Fibroblast of skin of abdomen (primary cell): ENCODE data around the gene RPP21. TPM values are rescaled to one million over a fixed set of nuclear protein-coding genes. Genes with fewer than 3 reads are reported as not detected.
A peak's percentile ranks its signal among the peaks of the same experiment; 100 is the strongest.

ENCODE experiments used
- DNase-seq: peaks from one replicate; pipeline ENCODE4 v3.0.0-alpha.2; 2013
- polyA plus RNA-seq, 2 experiments: library from polyadenylated mRNA; unstranded; fragments of 120-200 nt; gene quantifications; one replicate each; pipeline ENCODE4 v1.2.1, GENCODE V29; 2013; ENCODE audit not compliant: insufficient read length in 2 of 2

RPP21 gene
- 43.8 TPM for polyA plus RNA-seq (2013, experiment 1 of 2; ENCODE audit: insufficient read length)
- 45.4 TPM for polyA plus RNA-seq (2013, experiment 2 of 2; ENCODE audit: insufficient read length)

- DNase-seq: peak; percentile 71
Measured at GRCh38 chr6:30344868-30345671, at the start of gene RPP21. RPP21 (plus strand) TSS chr6:30345156; CDS start chr6:30345172, 16 bp downstream.

DNA sequence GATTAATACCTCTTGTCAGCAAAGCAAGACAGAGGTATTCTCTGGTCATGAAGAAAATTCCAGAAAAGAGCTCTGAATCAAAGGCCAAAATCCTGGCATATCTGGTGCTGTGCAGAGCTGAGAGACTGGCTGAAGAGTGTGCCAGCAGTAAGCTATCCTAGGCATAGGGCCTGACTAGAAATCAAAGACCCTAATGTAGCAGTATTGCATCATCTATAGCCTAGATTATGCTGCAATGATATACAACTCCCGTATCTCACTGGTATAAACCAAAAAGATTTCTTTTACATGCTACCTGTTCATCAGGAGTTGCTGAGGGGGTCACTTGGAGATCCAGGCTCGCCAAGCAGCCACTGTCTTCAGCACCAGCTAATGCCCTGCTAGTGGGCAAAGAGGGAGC is 49.1 kb upstream of the RPP21 start:
- DNase-seq: no peak

- no peak for DNase-seq
Measured at GRCh38 chr6:30304002-30304401, 41.0 kb upstream of the RPP21 start.

DNA sequence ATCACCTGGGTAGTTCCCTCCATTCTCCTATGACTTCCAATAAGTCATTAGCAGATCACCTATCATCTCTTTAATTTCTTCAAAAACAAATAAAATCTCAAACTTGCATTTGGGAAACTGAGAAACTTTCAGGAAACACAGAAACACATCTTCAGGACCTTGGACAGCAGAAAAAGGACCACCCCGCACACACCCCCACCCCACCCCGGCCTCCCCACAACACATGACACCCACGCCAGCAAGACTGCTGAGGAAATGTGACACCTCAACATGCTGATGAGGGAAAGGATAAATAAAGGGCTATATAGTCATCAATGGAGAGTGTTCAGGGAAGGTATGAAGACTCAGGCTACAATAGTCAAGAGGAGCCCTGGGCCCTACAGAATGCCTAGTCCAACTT is 33.9 kb upstream of the RPP21 start:
- DNase-seq: no peak

- DNase-seq: no peak
Measured at GRCh38 chr6:30311671-30312070, 33.3 kb upstream of the RPP21 start.

DNA sequence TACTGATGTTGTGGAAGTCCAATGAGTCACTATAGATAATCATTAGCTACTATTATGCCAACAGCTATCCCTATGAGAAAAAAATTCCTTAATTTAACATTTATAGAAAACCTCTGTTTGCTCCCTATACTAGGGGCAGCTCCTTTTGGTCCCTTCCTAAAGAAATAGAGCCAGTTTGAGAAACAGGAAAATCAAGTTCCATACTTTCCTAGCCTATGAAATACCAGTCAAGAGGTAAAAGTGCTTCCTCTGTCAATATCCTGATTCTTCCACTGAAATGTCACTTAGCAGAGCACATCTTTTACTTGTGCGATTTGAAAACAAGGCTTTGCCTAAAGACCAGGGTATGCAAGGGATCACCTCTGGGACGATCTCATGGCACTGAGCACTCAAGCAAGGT is 32.7 kb upstream of the RPP21 start:
- DNase-seq: no peak

DNA sequence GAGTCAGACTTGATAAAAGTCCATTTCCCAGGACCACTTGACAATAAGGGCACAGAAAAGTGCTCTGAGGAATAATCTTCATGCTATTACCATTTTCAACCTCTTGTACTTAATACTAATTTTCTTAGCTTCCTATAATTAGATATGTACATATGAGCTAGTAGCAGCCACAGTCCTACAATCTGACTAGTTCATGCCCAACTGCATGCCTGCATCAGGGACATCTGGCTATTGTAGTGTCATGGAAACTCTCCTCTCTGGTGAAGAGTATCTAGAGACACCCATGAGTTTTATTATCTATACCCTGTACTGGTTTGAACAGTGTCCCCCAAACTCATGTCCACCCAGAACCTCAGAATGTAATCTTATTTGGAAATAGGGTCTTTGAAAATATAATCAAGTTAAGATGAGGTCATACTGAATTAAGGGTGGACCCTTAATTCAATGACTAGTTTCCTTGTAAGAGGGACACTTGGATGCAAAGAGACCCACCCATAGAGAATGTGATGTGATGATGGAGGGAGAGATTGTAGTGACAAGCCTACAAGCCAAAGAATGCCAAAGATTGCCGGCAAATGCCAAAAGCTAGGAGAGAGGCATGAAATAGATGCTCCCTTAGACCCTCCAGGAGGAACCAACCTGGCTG is 32.2 kb upstream of the RPP21 start:
- no peak for DNase-seq

- DNase-seq: no peak
Measured at GRCh38 chr6:30315156-30315555, 29.8 kb upstream of the RPP21 start.

DNA sequence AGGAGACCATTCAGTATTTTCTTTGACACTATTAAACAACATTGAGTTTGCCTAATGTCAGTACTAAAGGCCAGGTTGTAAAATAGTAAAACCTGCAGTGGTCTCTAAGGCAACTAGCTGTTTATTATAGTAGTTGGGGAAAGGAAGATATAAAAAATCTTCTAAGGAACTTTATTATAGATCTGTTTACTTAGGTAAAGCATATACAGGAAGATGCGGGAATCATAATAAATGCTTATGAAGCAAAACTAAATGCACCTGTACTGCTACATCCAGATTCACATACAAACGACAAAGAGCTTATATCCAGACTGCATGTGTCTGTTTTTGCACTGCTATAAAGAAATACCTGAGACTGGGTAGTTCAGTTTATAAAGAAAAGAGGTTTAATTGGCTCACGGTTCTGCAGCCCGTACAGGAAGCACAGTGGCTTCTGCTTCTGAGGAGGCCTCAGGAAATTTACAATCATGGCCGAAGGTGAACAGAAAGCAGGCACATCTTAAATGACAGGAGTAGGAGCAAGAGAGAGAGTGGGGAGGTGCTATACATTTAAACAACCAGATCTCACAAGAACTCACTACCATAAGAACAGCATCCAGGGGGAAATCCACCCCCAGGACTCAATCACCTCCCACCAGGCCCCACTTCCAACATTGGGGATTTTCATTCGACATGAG is 26.9 kb upstream of the RPP21 start:
- no peak for DNase-seq

GRCh38 chr6:30319146-30319835 is 25.7 kb upstream of the RPP21 start:
- no peak for DNase-seq

- DNase-seq: peak; percentile 44
Measured at GRCh38 chr6:30321692-30322388, 23.1 kb upstream of the RPP21 start.

GRCh38 chr6:30322527-30323501 is 22.1 kb upstream of the RPP21 start:
- DNase-seq: peak; percentile 62

GRCh38 chr6:30323806-30324205 is 21.1 kb upstream of the RPP21 start:
- DNase-seq: peak; percentile 4

DNA sequence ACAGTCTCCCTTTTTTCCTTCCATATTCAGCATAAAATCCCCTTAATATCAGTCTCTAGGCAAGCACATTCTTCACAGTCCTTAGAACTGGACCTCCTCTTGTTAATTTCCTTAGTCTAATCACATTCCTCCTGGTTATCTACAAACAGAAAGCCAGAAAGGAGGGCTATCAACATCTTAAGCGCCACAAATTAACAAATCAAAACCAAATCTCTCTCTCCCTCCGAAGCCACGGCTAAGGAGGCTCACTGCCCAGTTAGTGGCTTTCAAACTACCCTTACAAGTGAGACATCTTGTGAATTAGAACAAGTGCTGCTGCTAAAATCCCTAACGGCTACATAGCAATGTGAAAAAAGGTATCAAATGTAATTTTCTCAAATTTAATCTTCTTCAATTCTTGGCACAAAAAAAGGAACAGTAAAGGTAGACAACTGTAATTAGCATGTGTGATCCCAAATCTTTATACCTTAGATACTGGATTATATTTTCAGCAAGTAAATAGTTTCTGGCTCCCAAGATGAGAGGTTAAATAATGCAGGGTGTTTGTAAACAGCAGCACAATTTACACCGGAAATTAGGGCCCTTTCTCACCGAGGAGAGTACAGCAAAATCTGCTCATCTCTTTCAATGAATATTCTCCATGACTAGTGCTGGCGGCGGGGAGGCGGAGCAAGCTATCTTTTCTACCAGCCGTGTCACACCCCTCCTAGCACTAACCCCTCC is 19.6 kb upstream of the RPP21 start:
- DNase-seq: peak; percentile 42

DNA sequence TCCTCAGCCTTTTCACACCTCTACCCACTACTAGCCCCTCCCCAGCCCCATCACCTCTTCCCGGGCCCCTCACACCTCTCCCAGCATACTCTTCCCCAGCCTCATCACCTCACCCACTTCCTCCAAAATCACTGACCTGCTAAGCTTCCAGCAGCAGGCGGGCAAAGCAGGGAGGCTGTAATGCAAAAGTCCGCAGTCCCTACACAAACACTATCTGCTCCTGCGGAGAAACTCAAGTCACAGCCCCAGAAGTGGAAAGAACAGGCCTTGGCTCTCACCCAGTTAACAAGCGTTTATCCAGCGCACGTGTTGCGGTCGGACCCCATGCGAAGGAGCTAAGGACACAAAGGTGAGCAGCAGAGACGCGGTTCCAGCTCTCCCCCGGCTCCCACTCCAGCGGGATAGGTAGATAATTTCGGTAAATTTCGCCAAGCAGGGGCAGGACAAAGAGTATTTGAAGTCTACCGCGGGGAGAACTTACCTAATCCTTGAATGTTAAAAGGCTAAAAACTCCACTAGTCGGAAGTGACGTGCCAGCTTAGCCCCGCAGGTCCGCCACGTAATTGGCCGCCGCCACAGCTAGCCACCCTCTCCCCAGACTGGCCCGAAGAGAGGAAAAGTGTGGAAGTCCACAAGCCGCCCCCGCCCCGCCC is 19.0 kb upstream of the RPP21 start:
- DNase-seq: no peak

- peak; percentile 80 for DNase-seq
Measured at GRCh38 chr6:30326526-30327231, 18.3 kb upstream of the RPP21 start, which contains the start of gene TRIM39. TRIM39 (plus strand) TSS chr6:30326927; CDS start chr6:30329318, 2,391 bp downstream.

DNA sequence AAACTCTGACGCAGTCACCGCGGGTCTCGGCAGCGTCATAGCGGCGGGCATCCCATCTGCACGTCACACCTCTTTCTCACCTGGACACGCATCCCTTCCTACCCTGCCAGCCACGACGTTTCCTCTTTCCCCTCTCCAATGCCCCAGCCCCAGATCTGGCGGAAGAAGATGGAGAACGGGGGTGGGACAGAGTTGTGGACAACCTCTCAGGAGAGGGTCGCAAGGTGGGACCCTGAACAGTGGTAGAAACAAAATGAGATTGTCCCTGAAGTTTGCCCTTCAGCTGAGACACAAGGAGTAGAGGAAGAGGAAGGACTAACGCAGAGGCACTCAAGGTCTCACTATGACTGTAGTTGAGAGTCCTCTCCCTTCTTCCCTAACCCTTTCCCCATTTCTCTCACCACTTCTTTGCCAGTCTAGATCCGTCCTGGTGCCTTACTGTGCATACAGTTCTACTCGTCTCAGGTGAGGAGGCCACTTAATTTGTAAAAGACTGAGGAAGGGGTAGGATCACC is 17.7 kb upstream of the RPP21 start:
- no peak for DNase-seq

- DNase-seq: no peak
Measured at GRCh38 chr6:30328397-30328796, 16.6 kb upstream of the RPP21 start.

DNA sequence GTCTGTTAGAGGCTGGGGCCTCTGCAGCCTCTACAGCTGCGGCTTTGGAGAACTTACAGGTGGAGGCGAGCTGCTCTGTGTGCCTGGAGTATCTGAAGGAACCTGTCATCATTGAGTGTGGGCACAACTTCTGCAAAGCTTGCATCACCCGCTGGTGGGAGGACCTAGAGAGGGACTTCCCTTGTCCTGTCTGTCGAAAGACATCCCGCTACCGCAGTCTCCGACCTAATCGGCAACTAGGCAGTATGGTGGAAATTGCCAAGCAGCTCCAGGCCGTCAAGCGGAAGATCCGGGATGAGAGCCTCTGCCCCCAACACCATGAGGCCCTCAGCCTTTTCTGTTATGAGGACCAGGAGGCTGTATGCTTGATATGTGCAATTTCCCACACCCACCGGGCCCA is 15.6 kb upstream of the RPP21 start:
- DNase-seq: no peak
